Parathyroid adenoma (tissue), 2 donors: Measurements from ENCODE around the gene CIDEC.

Experiments used
- H2AFZ ChIP-seq: fragments of 300-600 bp; sonication (generic); one replicate; pipeline ENCODE4 v1.7.0; 2017; ENCODE audit warnings: antibody characterized with exemption, mild to moderate bottlenecking
- H3K27ac ChIP-seq: fragments of 300-600 bp; sonication (generic); one replicate; pipeline ENCODE4 v1.7.0; 2017
- H3K27me3 ChIP-seq: fragments of 300-600 bp; sonication (generic); one replicate; pipeline ENCODE4 v1.7.0; 2017; ENCODE audit warnings: low read length; ENCODE audit not compliant: control insufficient read depth, insufficient read depth
- H3K36me3 ChIP-seq: fragments of 300-600 bp; sonication (generic); one replicate; pipeline ENCODE4 v1.7.0; 2017; ENCODE audit warnings: low read length; ENCODE audit not compliant: control insufficient read depth, insufficient read depth
- H3K4me1 ChIP-seq: fragments of 300-600 bp; sonication (generic); one replicate; pipeline ENCODE4 v1.7.0; 2017; ENCODE audit warnings: control low read depth
- H3K4me2 ChIP-seq: fragments of 300-600 bp; sonication (generic); one replicate; pipeline ENCODE4 v1.7.0; 2017; ENCODE audit warnings: low read length
- H3K4me3 ChIP-seq: fragments of 300-600 bp; sonication (generic); one replicate; pipeline ENCODE4 v1.7.0; 2017; ENCODE audit warnings: low read depth, low read length
- H3K79me2 ChIP-seq: fragments of 300-600 bp; sonication (generic); one replicate; pipeline ENCODE4 v1.7.0; 2017; ENCODE audit warnings: control low read depth
- H3K9ac ChIP-seq: fragments of 300-600 bp; sonication (generic); one replicate; pipeline ENCODE4 v1.7.0; 2017; ENCODE audit warnings: mild to moderate bottlenecking
- H3K9me3 ChIP-seq: fragments of 300-600 bp; sonication (generic); one replicate; pipeline ENCODE4 v1.7.0; 2017; ENCODE audit warnings: low read length; ENCODE audit not compliant: control insufficient read depth
- TF ChIP-seq, protein P1 (sequence below): fragments of 300-600 bp; sonication (generic); IDR thresholded peaks from one replicate; pipeline ENCODE4 v1.7.0; 2017; ENCODE audit warnings: antibody characterized with exemption, mild to moderate bottlenecking
- donor health status: primary hyperparathyroidism.

CIDEC gene

DNA sequence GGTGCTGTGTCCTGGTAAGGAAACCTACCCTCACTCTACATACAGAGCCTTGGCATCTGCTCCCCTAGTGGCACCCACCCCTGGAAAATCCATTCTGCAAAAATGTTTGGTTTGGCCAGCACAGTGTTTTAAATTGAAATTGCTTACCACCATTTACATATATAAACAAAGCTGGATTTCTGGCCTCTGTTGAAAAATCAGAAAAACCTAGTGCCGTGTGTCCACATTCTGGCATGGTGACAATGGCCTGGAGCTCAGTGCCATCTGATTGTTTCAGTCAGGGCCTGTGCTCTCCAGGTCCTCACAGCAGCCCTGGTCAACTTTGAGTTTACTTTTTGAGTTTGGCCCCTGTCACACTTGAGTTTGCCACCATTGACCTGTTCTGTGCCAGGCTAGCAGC lies 34.0 kb upstream of the CIDEC start:
- Histone ChIP-seq H3K27ac (no peak overlapping the region), H3K79me2 (peaks cover 2% of the 10 kb centered on the region), H3K9me3 (no peaks in the 10 kb centered on the region), H2AFZ (no peak overlapping the region), H3K9ac (no peak overlapping the region), H3K4me2 (no peak overlapping the region), H3K27me3 (no peaks in the 10 kb centered on the region), H3K4me1 (peaks cover 15% of the 10 kb centered on the region), H3K4me3 (no peak overlapping the region), H3K36me3 (no peaks in the 10 kb centered on the region)
- TF ChIP-seq, protein P1, sequence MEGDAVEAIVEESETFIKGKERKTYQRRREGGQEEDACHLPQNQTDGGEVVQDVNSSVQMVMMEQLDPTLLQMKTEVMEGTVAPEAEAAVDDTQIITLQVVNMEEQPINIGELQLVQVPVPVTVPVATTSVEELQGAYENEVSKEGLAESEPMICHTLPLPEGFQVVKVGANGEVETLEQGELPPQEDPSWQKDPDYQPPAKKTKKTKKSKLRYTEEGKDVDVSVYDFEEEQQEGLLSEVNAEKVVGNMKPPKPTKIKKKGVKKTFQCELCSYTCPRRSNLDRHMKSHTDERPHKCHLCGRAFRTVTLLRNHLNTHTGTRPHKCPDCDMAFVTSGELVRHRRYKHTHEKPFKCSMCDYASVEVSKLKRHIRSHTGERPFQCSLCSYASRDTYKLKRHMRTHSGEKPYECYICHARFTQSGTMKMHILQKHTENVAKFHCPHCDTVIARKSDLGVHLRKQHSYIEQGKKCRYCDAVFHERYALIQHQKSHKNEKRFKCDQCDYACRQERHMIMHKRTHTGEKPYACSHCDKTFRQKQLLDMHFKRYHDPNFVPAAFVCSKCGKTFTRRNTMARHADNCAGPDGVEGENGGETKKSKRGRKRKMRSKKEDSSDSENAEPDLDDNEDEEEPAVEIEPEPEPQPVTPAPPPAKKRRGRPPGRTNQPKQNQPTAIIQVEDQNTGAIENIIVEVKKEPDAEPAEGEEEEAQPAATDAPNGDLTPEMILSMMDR: no peak

DNA sequence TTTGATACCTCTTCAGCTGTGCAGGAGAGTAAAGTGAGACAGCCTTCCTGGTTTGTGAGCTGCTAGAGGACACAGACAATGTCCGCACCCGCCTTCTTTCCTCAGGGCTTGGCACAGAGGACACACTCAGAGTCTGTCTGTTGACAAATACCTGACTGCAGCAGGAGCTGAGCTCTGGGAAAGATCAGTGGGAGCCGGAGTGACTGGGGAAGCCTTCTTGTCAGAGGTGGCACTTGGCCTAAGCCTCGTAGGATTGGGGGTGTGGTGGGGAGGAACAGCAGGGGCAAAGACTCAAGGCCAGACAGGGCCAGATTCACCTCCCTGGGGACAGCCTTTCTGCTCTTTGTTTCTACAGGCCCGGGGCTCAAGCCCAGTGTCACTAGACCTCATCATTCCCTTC lies 33.5 kb upstream of the CIDEC start:
- H3K27ac ChIP-seq: no peak overlapping the region
- H3K9me3 ChIP-seq: no peaks in the 10 kb centered on the region

DNA sequence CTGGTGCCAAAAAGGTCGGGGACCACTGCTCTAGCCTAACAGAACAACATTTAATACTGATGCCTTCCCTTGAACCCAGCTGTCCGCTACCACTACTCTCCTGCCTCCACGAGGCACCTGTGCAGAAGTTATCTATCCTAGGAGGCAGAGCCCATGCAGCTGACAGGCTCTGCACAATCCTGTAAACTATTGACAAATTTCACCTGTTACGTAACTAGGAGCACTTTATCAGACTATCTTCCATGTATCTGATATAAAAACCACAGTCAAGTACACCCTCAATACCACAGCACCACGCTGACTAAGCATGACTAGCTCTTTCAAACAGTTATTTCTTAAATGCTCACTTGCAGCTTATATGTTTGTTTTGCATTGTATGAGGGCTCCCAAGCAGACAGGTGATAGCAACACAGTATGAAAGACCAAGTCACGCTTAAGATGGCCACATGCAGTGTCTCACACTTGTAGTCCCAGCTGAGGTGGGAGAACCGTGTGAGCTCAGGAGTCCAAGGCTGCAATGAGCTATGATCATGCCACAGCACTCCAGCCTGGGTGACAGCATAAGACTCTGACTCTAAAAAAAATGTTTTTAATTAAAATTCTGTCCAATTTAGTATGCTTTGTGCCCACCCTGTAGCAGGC lies 32.4 kb upstream of the CIDEC start:
- Histone ChIP-seq H3K27ac (no peak overlapping the region), H3K4me2 (no peak overlapping the region), H3K4me1 (peaks cover 8% of the 10 kb centered on the region), H3K79me2 (no peaks in the 10 kb centered on the region), H3K36me3 (no peaks in the 10 kb centered on the region), H3K9me3 (no peaks in the 10 kb centered on the region), H2AFZ (no peak overlapping the region), H3K9ac (no peak overlapping the region), H3K4me3 (no peak overlapping the region), H3K27me3 (no peaks in the 10 kb centered on the region)
- TF ChIP-seq, protein P1: no peak

More for the DNA sequence above, 33.5 kb upstream of the CIDEC start:
- Histone ChIP-seq H2AFZ (no peak overlapping the region), H3K4me1 (peaks cover 15% of the 10 kb centered on the region), H3K4me2 (no peak overlapping the region), H3K79me2 (peaks cover 2% of the 10 kb centered on the region), H3K9ac (no peak overlapping the region), H3K4me3 (no peak overlapping the region), H3K36me3 (no peaks in the 10 kb centered on the region), H3K27me3 (no peaks in the 10 kb centered on the region)
- TF ChIP-seq, protein P1: no peak

GRCh38 chr3:9911863-9912262 lies 31.8 kb upstream of the CIDEC start:
- Histone ChIP-seq H3K4me1 (peaks cover 7% of the 10 kb centered on the region), H3K79me2 (no peaks in the 10 kb centered on the region), H3K27me3 (no peaks in the 10 kb centered on the region), H3K4me3 (no peak overlapping the region), H3K9me3 (no peaks in the 10 kb centered on the region), H3K4me2 (no peak overlapping the region), H3K9ac (no peak overlapping the region), H3K36me3 (no peaks in the 10 kb centered on the region), H3K27ac (no peak overlapping the region), H2AFZ (no peak overlapping the region)
- TF ChIP-seq, protein P1: no peak
